NCI-H146 treated with DMSO at 0.1 percent for 48 hours (cell line): ENCODE results near the gene TRAPPC4.

Experiments used
- DNase-seq: peaks from one replicate; lab custom pipeline; 2025; ENCODE audit not compliant: unreplicated experiment; lab: John Stamatoyannopoulos, UW

Gene TRAPPC4

GRCh38 chr11:119061256-119061655 is 42.7 kb downstream of the TRAPPC4 start:
- no peak for DNase-seq

- DNase-seq, result no peak
Measured at GRCh38 chr11:119062779-119063178, 44.2 kb downstream of the TRAPPC4 start.

DNA sequence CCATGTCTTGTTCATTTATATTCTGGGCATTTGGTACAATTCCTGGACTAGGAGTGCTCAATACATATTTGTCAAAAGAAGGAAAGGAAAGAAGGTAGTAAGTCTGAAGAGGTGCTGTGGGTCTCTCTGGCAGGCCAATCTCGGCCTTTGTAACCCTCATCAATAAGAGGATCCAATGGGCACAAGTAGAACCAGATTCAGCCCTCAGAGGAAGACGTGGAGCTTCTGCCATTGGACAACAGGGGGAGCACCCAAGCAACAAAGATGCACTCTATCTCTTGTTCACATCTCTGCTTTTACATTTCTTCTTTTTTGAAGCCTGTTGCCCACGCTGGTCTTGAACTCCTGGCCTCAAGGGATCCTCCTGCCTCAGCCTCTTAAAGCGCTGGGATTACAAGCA is 46.8 kb downstream of the TRAPPC4 start:
- DNase-seq, result peak; percentile 6

- peak; percentile 89 for DNase-seq
Measured at GRCh38 chr11:119067371-119068222, 49.0 kb downstream of the TRAPPC4 start, which contains the start of gene VPS11. Gene VPS11 (plus strand): TSS chr11:119067818. CDS start chr11:119067824, 6 bp downstream.
